Measurements from ENCODE around the gene PLAGL1. TPM values are rescaled to one million over a fixed set of nuclear protein-coding genes. Genes with fewer than 3 reads are reported as not detected.

PLAGL1 gene
- total RNA-seq, 4 donors from 2014 or later = 11.8 to 17.9 (median 16.0) TPM

DNA sequence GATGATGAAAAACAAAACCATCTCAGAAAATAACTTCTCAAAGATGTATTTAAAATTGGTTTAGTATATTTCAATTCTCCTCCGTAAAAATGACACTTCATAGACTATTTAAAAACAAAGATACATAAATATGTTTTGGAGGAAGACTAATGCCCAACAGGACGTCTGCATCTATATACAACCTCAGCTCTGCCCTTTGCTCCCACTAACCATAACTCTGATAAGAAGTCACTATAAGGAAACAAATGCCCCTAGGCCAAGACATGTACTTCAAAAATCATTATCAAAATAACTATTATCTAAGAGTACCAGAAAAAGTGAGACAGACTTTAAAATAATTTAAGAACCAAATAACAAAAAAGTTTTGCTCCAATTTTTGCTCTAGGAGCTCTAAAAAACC is 23.4 kb downstream of the PLAGL1 start:
- Histone ChIP-seq H3K27ac (replicated peaks in 1 of 4) (no peak overlapping the region), H3K9me3 (no peaks in the 10 kb centered on the region), H3K4me1 (no peaks in the 10 kb centered on the region), H3K36me3 (no peaks in the 10 kb centered on the region), H3K27me3 (no peaks in the 10 kb centered on the region), H3K4me3 (no peak overlapping the region)
- WGBS = 67% methylated on average over 2 of the region's 2 CpGs
- TF ChIP-seq POLR2A (IDR thresholded peaks at IDR 0.05; ENCODE audit: low read depth) (no peak), POLR2AphosphoS5 (IDR thresholded peaks at IDR 0.05) (no peak), EP300 (IDR thresholded peaks at IDR 0.05) (no peak)
- TF ChIP-seq, protein P1, sequence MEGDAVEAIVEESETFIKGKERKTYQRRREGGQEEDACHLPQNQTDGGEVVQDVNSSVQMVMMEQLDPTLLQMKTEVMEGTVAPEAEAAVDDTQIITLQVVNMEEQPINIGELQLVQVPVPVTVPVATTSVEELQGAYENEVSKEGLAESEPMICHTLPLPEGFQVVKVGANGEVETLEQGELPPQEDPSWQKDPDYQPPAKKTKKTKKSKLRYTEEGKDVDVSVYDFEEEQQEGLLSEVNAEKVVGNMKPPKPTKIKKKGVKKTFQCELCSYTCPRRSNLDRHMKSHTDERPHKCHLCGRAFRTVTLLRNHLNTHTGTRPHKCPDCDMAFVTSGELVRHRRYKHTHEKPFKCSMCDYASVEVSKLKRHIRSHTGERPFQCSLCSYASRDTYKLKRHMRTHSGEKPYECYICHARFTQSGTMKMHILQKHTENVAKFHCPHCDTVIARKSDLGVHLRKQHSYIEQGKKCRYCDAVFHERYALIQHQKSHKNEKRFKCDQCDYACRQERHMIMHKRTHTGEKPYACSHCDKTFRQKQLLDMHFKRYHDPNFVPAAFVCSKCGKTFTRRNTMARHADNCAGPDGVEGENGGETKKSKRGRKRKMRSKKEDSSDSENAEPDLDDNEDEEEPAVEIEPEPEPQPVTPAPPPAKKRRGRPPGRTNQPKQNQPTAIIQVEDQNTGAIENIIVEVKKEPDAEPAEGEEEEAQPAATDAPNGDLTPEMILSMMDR (IDR thresholded peaks at IDR 0.05) = no peak
- no peak for DNase-seq (ENCODE audit: extremely low spot score)
- intact Hi-C loops (cut with DNase I) = no loop called here

GRCh38 chr6:143982968-143983367 is 25.1 kb downstream of the PLAGL1 start:
- Histone ChIP-seq H3K4me3 (no peak overlapping the region), H3K4me1 (no peaks in the 10 kb centered on the region), H3K27ac (replicated peaks in 1 of 4) (no peak overlapping the region), H3K9me3 (no peaks in the 10 kb centered on the region), H3K27me3 (no peaks in the 10 kb centered on the region), H3K36me3 (no peaks in the 10 kb centered on the region)
- TF ChIP-seq, protein P1 (IDR thresholded peaks at IDR 0.05) = no peak
- TF ChIP-seq EP300 (IDR thresholded peaks at IDR 0.05) = no peak
- intact Hi-C loops (cut with DNase I) = no loop called here
- no peak for DNase-seq (ENCODE audit: extremely low spot score)
- 86% methylated on average over 2 of the region's 2 CpGs for WGBS

DNA sequence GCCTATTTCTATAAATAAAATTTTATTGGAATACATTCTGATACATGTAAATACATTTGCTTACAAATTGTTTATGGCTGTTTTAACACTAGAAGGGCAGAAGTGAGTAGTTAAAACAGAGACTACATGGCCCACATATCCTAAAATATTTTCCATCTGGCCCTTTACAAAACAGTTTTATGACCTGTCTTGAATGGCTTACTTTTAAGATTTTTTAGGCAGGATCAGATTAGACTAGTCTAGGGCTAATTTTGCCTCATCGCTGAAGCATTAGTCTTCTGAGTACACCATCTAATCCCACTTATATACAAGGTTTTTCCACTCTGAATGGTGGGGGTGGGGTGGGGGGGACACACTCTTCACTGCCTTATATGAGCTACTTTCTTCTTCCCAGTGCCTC is 27.1 kb downstream of the PLAGL1 start:
- intact Hi-C loops (cut with DNase I) = no loop called here
- no peaks in the 10 kb centered on the region for H3K36me3 ChIP-seq
- no peak for DNase-seq (ENCODE audit: extremely low spot score)
- H3K27ac ChIP-seq (replicated peaks in 1 of 4) = no peak overlapping the region
- 100% methylated on average over 1 of the region's 1 CpG for WGBS
- H3K27me3 ChIP-seq = no peaks in the 10 kb centered on the region
- no peak overlapping the region for H3K4me3 ChIP-seq
- no peak for TF ChIP-seq POLR2AphosphoS5 (IDR thresholded peaks at IDR 0.05)
- no peaks in the 10 kb centered on the region for H3K4me1 ChIP-seq
- no peaks in the 10 kb centered on the region for H3K9me3 ChIP-seq

- no peaks in the 10 kb centered on the region for H3K27me3 ChIP-seq
- no peak for DNase-seq (ENCODE audit: extremely low spot score)
- H3K4me1 ChIP-seq = peaks cover 0 to 5% (median 0%) of the 10 kb centered on the region in 4 donors
- no peak for TF ChIP-seq EP300 (IDR thresholded peaks at IDR 0.05)
- no peak for TF ChIP-seq POLR2A (IDR thresholded peaks at IDR 0.05; ENCODE audit: low read depth)
- TF ChIP-seq POLR2AphosphoS5 (IDR thresholded peaks at IDR 0.05) = no peak
- TF ChIP-seq, protein P1 (IDR thresholded peaks at IDR 0.05) = no peak
- 77% methylated on average over 3 of the region's 3 CpGs for WGBS
- no peaks in the 10 kb centered on the region for H3K36me3 ChIP-seq
- no peak overlapping the region for H3K27ac ChIP-seq (replicated peaks in 1 of 4)
- no peaks in the 10 kb centered on the region for H3K9me3 ChIP-seq
- intact Hi-C loops (cut with DNase I) = no loop called here
- H3K4me3 ChIP-seq = no peak overlapping the region
Observed at GRCh38 chr6:143976806-143977349, 31.2 kb downstream of the PLAGL1 start.

GRCh38 chr6:143974089-143974488 is 34.0 kb downstream of the PLAGL1 start:
- Histone ChIP-seq H3K4me3 (no peak overlapping the region), H3K9me3 (no peaks in the 10 kb centered on the region), H3K27me3 (no peaks in the 10 kb centered on the region), H3K36me3 (no peaks in the 10 kb centered on the region), H3K4me1 (peaks cover 0 to 8% (median 0%) of the 10 kb centered on the region in 4 donors), H3K27ac (replicated peaks in 1 of 4) (no peak overlapping the region)
- DNase-seq (ENCODE audit: extremely low spot score) = no peak
- no peak for TF ChIP-seq EP300 (IDR thresholded peaks at IDR 0.05)
- intact Hi-C loops (cut with DNase I) = no loop called here
- WGBS = 64% methylated on average over 8 of the region's 8 CpGs

Measured in esophagus muscularis mucosa (tissue), 4 donors.